Spinal cord (tissue), 10 donors: ENCODE data around the gene PRDM15. TPM values are rescaled to one million over a fixed set of nuclear protein-coding genes. Genes with fewer than 3 reads are reported as not detected.

Source experiments
- DNase-seq, 6 donors: peaks; one replicate each; pipeline versions ENCODE4 v3.0.0 to v3.0.0-alpha.2; 2013 to 2015; ENCODE audit warnings: low spot score in 6 of 6, low read depth in 4 of 6
- H3K27ac ChIP-seq: one replicate; pipeline ENCODE4 v1.5.1; 2013; ENCODE audit warnings: low read depth, low read length, control low read depth
- H3K27me3 ChIP-seq: one replicate; pipeline ENCODE4 v1.6.1; 2013; ENCODE audit warnings: low read length; ENCODE audit not compliant: control insufficient read depth, insufficient read depth
- H3K36me3 ChIP-seq: one replicate; pipeline ENCODE4 v1.6.1; 2013; ENCODE audit warnings: low read length; ENCODE audit not compliant: control insufficient read depth, insufficient read depth
- H3K4me1 ChIP-seq: one replicate; pipeline ENCODE4 v1.6.1; 2013; ENCODE audit warnings: low read length; ENCODE audit not compliant: control insufficient read depth, insufficient read depth
- H3K4me3 ChIP-seq: one replicate; pipeline ENCODE4 v1.5.1; 2013; ENCODE audit warnings: low read depth, low read length, control low read depth
- H3K9me3 ChIP-seq: one replicate; pipeline ENCODE4 v1.6.1; 2013; ENCODE audit warnings: low read length; ENCODE audit not compliant: control insufficient read depth, insufficient read depth
- WGBS: methylation state at CpG from one replicate; pipeline ENCODE4 v1.1.5; 2013; ENCODE audit warnings: missing lambda C conversion rate; ENCODE audit not compliant: insufficient coverage; 5-methylcytosine and 5-hydroxymethylcytosine counted together
- polyA plus RNA-seq, 2 donors: library from polyadenylated mRNA; unstranded; fragments of 120-200 nt; gene quantifications; one replicate each; pipeline ENCODE4 v1.2.1, GENCODE V29; 2013; ENCODE audit not compliant: insufficient read length in 2 of 2
- small RNA-seq: library from RNA; depleted of rRNA; stranded (forward); fragments of <200 nt; gene quantifications from one replicate; pipeline ENCODE3, GENCODE V24; 2014; ENCODE audit warnings: low replicate concordance
- total RNA-seq, 2 donors: library from RNA; depleted of rRNA in 1 of 2; stranded (reverse); fragments of 120-200 nt in 1 of 2; fragments of >200 nt in 1 of 2; gene quantifications; one replicate each; pipeline versions ENCODE4 v1.2.3 to v1.2.4, GENCODE V29; 2013 to 2014
- donor health status: healthy.

Gene PRDM15
- total and polyA plus RNA-seq, 4 donors = 4.1 to 7.1 (median 6.3) TPM

GRCh38 chr21:41750532-41751151, 128.5 kb downstream of the PRDM15 start:
- no peak overlapping the region for H3K4me3 ChIP-seq
- H3K27me3 ChIP-seq = peaks cover 2% of the 10 kb centered on the region
- peaks cover 18% of the 10 kb centered on the region for H3K4me1 ChIP-seq
- no peak overlapping the region for H3K27ac ChIP-seq
- no peak for DNase-seq
- no peaks in the 10 kb centered on the region for H3K9me3 ChIP-seq
- WGBS = 93% methylated on average over 11 of the region's 16 CpGs
- H3K36me3 ChIP-seq = no peaks in the 10 kb centered on the region

- Histone ChIP-seq H3K27me3 (peaks cover 3% of the 10 kb centered on the region), H3K4me1 (peaks cover 19% of the 10 kb centered on the region), H3K36me3 (no peaks in the 10 kb centered on the region), H3K27ac (no peak overlapping the region), H3K9me3 (no peaks in the 10 kb centered on the region), H3K4me3 (no peak overlapping the region)
- no peak for DNase-seq
- WGBS = 51% methylated on average over 4 of the region's 7 CpGs
These were observed 129.1 kb downstream of the PRDM15 start for GRCh38 chr21:41750051-41750450.

- Histone ChIP-seq H3K4me1 (peaks cover 17% of the 10 kb centered on the region), H3K27me3 (peaks cover 4% of the 10 kb centered on the region), H3K27ac (no peak overlapping the region), H3K9me3 (no peaks in the 10 kb centered on the region), H3K4me3 (no peak overlapping the region), H3K36me3 (no peaks in the 10 kb centered on the region)
- WGBS = 97% methylated on average over 4 of the region's 10 CpGs
- no peak for DNase-seq
These were observed 129.9 kb downstream of the PRDM15 start for GRCh38 chr21:41749286-41749685.

Small RNAs within 50 kb of the gene (small RNA-seq; reads per million reads assigned to genes)
- gene RF00334 = not detected

Other genes with a start within 250 kb of the PRDM15 start
- under 1 TPM; 0.10 to 0.11 TPM for gene RIPK4, start 112.3 kb downstream of the PRDM15 start, total RNA-seq
- under 1 TPM in 1 of 2 donors, not detected in 1; 0.11 TPM for gene RIPK4, start 112.3 kb downstream of the PRDM15 start, polyA plus RNA-seq
- 10 to 100 TPM; 20.1 to 27.8 TPM for gene C2CD2, start 74.7 kb upstream of the PRDM15 start, total RNA-seq
- gene C2CD2, start 74.7 kb upstream of the PRDM15 start, polyA plus RNA-seq = 10 to 100 TPM; 19.1 to 22.6 TPM
- 10 to 100 TPM in 1 of 2 donors, 1 to 10 TPM in 1; 9.8 to 14.6 TPM for gene ZBTB21, start 131.0 kb upstream of the PRDM15 start, total RNA-seq
- gene ZBTB21, start 131.0 kb upstream of the PRDM15 start, polyA plus RNA-seq = 10 to 100 TPM in 1 of 2 donors, 1 to 10 TPM in 1; 7.3 to 11.0 TPM
- under 1 TPM in 1 of 2 donors, not detected in 1; 0.11 TPM for gene UMODL1, start 192.0 kb upstream of the PRDM15 start, total RNA-seq
- under 1 TPM; 0.17 to 0.21 TPM for gene UMODL1, start 192.0 kb upstream of the PRDM15 start, polyA plus RNA-seq